Stimulated activated naive CD8-positive, alpha-beta T cell treated with anti-CD3 and anti-CD28 coated beads, Interleukin-15, amount 100 ng/mL, for 72 hours (primary cell): ENCODE data around the gene TADA2B.
A peak's percentile ranks its signal among the peaks of the same experiment; 100 is the strongest.

Experiments
- ATAC-seq: fragments of 150-1000 bp; cut with Tn5 transposase; 2 replicates; pipeline ENCODE4 v1.10.0; 2021; ENCODE audit warnings: mild to moderate bottlenecking, moderate library complexity
- DNase-seq, 2 donors: peaks; one replicate each; pipeline ENCODE4 v3.0.0; 2021 to 2022
- H3K27ac Mint-ChIP-seq, 2 donors: one replicate each; pipeline ENCODE4 v1.8.0; 2022; ENCODE audit warnings: mild to moderate bottlenecking in 2 of 2, mixed read lengths in 2 of 2, moderate library complexity in 2 of 2
- H3K27me3 Mint-ChIP-seq: one replicate; pipeline ENCODE4 v1.8.0; 2022; ENCODE audit warnings: mixed read lengths
- H3K4me1 Mint-ChIP-seq: one replicate; pipeline ENCODE4 v1.8.0; 2022; ENCODE audit warnings: mild to moderate bottlenecking, mixed read lengths
- H3K4me3 Mint-ChIP-seq, 2 donors: one replicate each; pipeline ENCODE4 v1.8.0; 2022; ENCODE audit warnings: mild to moderate bottlenecking in 2 of 2, mixed read lengths in 2 of 2, moderate library complexity in 1 of 2
- H3K9me3 Mint-ChIP-seq, 2 donors: one replicate each; pipeline ENCODE4 v1.8.0; 2022; ENCODE audit warnings: mixed read lengths in 2 of 2

Gene TADA2B

DNA sequence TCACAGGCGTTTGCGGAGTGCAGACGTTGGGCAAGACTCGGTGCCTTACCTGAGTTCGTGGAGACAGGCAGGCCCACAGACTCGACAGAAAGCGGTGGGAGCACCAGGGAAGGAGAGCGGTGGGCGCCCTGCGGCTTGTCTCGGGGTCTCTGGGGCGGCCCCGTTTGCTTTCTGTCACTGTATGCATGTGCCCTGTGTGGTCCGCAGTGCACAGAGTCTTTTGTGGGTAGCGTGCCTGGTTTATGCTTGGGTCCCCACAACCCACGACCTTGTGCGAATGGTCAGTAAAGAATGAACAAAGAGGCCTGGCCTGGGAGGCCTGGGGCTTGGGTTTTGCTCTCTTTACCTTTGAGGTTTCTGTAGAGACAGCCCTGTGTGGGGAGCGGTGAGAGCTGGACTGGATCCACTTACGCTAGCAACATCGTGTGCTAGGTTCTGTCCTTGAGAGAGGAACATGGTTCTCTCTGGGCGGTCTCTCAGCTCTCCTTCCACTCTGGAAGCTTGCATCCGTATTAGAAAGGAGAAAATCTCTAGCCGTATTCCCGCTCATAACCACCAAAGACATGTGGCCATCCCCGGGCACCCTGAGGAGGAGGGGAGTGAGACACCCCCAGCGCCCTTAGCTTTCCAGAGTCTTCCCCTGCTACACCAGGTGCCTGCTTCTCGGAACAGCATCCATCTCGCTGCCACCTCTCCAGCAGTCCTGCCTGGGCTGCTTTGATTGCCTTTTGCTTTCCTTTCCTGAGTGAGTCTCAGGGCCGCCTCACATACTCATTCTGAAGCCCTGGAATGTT lies 1.2 kb downstream of the TADA2B start:
- peaks cover 67% of the 10 kb centered on the region for H3K4me1 Mint-ChIP-seq
- peaks cover 16% of the 10 kb centered on the region for H3K27me3 Mint-ChIP-seq
- H3K9me3 Mint-ChIP-seq: no peaks in the 10 kb centered on the region
- peak overlapping the region; percentile 86 to 95 for H3K27ac Mint-ChIP-seq
- H3K4me3 Mint-ChIP-seq: peak overlapping the region; percentile 87 to 96
- ATAC-seq (no peak), DNase-seq (no peak)

DNA sequence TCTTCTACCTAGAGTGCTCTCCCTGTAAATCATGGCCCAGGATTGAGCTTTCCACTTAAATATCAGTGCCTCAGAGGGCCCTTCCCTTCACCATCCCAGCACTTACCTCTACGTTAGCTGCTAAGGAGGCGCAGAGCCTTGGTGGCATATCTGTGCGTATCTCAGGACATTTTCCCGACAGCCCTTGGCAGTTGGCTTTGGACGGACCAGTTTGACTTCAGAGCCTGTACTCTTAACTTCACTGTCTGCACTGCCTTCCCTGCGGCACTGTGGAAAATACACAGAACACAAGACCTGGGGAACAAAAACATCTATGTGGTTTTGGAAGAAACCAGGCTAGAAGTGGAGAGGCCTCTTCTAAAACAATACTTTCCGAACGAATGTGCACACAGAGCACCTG lies 2.4 kb downstream of the TADA2B start:
- DNase-seq: no peak
- Mint-ChIP-seq H3K27ac (peak overlapping the region in 1 of 2 donors; percentile 93), H3K4me3 (peak overlapping the region; percentile 87 to 96), H3K27me3 (peaks cover 16% of the 10 kb centered on the region), H3K9me3 (no peaks in the 10 kb centered on the region), H3K4me1 (peaks cover 72% of the 10 kb centered on the region)
- ATAC-seq: no peak

DNA sequence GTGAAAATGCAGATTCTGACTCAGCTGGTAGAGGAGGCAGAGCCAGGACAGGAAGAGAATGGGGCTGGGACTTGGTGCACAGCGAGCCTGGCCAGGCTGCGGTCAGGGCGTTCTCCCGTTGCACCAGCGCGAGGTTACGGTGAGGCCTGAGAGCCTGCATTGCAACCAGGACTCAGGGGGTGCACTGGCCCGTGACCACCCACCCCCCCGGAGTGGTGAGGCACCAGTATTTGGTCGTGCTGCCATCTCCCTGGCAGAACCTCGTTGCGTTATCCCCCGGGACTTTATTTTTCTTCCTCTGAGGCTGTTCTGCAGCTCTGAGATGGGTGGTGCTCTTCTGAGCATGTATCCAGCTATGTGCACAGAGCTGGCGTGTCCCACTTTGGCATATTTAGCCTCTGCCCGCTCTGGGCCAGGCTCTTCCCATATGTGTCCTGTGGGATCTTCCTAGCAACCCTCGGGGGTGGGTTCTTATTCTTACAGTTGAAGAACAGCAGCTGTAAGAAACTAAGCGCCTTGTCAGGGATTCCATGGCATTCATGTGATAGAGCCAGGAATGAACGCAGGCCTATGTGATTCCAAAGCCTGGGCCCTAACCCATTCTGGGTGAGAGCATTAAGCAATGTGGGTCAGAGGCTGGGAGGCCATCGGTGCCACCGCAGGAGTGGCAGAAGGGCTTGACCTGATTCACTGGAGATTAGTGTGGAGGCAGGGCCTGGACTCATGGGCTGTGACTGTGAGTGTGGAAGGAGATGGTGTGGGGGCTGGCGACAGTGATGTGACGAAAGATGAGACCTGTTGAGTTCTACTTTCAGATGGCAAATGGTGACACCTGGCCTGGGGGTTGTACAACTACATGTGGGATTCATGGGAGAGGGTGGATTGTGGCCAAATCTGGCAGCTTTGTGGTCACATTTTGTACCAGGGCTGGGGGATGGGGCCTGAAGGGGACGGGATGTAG lies 3.1 kb downstream of the TADA2B start:
- H3K9me3 Mint-ChIP-seq: no peaks in the 10 kb centered on the region
- H3K27ac Mint-ChIP-seq: peak overlapping the region; percentile 1 to 93
- ATAC-seq (no peak), DNase-seq (no peak)
- H3K27me3 Mint-ChIP-seq: peaks cover 16% of the 10 kb centered on the region
- peaks cover 76% of the 10 kb centered on the region for H3K4me1 Mint-ChIP-seq
- H3K4me3 Mint-ChIP-seq: peak overlapping the region; percentile 87 to 96

DNA sequence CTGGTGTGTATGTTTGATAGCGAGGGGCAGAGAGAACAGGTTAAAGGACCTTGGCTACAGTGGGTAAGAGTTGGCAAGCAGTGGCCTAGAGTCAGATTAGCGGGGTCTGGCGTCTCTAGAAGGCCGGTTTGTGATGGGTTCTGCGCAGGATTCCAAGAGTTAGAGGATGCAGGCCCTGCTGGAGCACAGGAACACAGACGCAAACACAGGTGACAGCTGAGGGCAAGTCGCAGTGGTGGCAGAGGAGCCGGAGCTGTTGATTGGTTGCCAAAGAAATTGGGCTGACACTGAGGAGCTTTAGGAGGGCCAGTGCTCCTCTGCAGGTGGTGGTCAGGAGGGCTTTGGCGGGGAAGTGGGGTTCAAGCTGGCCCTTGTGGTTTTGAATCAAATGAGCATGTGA lies 3.8 kb downstream of the TADA2B start:
- Mint-ChIP-seq H3K9me3 (no peaks in the 10 kb centered on the region), H3K27ac (peak overlapping the region in 1 of 2 donors; percentile 81), H3K4me1 (peaks cover 73% of the 10 kb centered on the region), H3K27me3 (peaks cover 10% of the 10 kb centered on the region), H3K4me3 (no peak overlapping the region)
- no peak for DNase-seq
- no peak for ATAC-seq

DNA sequence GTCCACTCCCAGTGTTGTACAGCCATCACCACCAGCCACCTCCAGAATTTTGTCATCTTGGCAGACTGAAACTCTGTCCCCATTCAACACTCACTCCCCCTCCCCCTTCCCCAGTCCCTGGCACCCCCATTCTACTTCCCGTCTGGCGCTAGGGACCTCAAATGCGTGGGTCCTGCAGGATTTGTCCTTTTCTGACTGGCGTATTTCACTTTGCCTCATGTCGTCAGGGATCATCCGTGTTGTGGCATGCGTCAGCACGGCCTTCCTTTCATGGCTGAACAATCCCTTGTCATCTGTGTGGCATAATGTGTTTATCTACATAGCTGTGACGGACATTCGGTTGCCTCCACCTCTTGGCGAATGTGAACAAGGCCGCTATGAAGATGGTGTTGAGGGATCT lies 5.5 kb downstream of the TADA2B start:
- Mint-ChIP-seq H3K9me3 (no peaks in the 10 kb centered on the region), H3K27me3 (no peaks in the 10 kb centered on the region), H3K27ac (no peak overlapping the region), H3K4me1 (peaks cover 78% of the 10 kb centered on the region), H3K4me3 (no peak overlapping the region)
- DNase-seq (no peak), ATAC-seq (no peak)

DNA sequence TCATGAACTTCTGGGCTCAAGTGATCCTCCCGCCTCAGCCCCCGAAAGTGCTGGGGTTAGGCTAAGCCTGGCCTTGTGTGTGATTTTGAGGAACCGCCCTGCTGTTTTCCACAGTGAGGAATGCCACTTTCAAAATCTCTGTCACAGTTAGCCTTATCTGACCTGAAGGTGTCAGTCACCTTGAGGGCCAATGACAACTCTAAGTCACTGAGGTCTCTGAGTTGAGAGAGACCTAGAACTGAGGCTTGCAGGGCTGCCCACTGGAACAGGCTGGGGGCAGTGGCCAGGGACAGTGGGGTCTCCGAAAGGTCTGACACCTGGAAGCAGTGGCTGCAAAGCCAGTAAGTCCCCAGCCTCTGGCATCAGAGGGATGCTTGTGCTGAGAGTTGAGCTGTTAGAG lies 6.1 kb downstream of the TADA2B start:
- no peak for ATAC-seq
- H3K27me3 Mint-ChIP-seq: no peaks in the 10 kb centered on the region
- no peaks in the 10 kb centered on the region for H3K9me3 Mint-ChIP-seq
- H3K4me1 Mint-ChIP-seq: peaks cover 73% of the 10 kb centered on the region
- no peak overlapping the region for H3K27ac Mint-ChIP-seq
- no peak for DNase-seq
- no peak overlapping the region for H3K4me3 Mint-ChIP-seq

DNA sequence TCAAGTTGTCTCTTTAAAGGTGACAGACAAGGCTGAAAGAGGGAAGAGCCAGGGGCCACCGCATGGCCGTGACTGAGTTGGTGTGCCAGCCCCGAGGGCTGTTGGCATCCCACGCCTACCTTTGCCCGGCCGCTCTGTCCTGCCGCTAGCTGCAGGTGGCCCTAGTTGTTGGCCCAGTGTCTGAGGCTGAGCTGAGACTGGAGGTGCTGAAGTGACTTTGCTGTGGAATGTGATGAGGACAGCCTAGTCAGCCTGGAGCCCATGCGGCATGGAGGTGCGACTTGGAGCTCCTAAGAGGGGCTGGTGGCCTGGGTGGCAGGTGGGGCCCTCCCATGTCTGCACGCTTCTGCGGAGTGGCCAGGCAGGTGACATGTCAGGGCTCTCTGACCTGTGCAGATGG lies 6.6 kb downstream of the TADA2B start:
- peaks cover 69% of the 10 kb centered on the region for H3K4me1 Mint-ChIP-seq
- no peak overlapping the region for H3K27ac Mint-ChIP-seq
- no peak overlapping the region for H3K4me3 Mint-ChIP-seq
- ATAC-seq (no peak), DNase-seq (no peak)
- no peaks in the 10 kb centered on the region for H3K27me3 Mint-ChIP-seq
- no peaks in the 10 kb centered on the region for H3K9me3 Mint-ChIP-seq

DNA sequence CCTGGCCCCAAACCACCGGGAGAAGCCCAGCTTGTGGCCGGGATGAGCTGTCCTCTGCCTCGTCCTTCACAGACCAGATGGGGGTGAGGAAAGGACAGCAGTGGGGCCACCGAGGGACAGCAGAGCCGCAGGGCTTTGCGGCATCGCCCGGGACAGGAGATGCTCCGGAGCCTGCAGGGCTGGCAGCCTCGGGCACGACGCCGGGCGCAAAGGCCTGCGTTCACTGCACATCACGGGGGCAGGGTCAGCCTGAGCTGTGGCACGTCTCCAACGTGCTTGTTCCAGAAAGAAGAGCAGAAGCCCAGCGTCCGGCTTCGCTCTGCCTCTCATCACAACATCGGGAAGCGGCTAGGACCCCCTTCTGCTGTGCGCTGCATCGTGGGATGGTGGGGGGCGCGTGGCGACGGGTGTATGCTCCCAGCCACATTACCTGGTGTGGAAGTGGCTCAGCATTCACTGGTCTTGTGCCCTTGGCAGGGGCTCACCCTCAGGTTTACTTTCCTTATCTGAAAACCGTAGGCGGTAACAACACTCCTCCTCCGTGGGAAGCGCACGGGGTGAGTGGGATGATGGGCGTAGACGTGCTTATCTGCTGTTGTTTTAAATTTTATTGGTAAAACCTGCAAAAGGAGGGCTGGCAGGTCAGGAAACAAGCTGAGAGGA lies 7.4 kb downstream of the TADA2B start:
- peaks cover 60% of the 10 kb centered on the region for H3K4me1 Mint-ChIP-seq
- H3K27me3 Mint-ChIP-seq: no peaks in the 10 kb centered on the region
- no peak overlapping the region for H3K4me3 Mint-ChIP-seq
- no peak overlapping the region for H3K27ac Mint-ChIP-seq
- no peak for ATAC-seq
- H3K9me3 Mint-ChIP-seq: no peaks in the 10 kb centered on the region
- no peak for DNase-seq

DNA sequence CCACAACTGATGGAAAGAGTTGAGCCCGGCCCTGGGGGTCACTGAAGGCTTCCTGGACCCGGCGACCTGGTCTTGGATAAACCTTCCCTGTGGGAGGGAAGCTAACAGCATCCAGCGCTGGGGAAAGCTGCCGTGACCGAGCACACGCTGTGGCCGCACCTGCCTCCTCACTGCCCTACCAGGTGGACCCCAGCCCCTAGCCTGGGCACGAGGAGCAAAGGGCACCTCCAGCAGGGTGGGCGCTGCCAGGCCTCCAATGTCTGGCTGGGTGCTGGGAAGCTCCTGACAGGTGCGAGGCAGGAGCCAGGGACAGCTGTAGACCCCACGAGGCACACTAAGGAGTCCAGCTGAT lies 7.9 kb downstream of the TADA2B start:
- H3K4me3 Mint-ChIP-seq: no peak overlapping the region
- H3K4me1 Mint-ChIP-seq: peaks cover 55% of the 10 kb centered on the region
- H3K9me3 Mint-ChIP-seq: no peaks in the 10 kb centered on the region
- no peak overlapping the region for H3K27ac Mint-ChIP-seq
- no peak for DNase-seq
- ATAC-seq: no peak
- H3K27me3 Mint-ChIP-seq: no peaks in the 10 kb centered on the region

DNA sequence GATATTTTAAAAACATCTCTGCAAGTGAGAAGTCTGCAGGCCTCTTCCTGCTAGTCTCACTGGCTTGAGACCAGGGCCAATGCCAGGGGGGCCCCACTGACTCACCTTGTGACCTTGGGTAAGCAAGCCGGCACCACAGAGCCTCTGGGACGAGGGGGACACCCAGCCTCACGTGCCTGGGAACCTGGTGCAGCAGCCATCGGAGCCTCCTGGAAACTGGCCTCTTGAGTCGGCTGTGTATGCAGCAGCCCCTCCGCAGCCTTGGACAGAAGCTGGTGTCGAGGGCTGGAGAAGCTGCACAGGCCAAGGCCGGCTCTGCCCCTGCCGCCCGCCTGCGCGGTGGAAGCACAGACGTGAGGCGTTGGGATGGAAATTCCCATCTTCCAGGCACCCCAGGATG lies 8.7 kb downstream of the TADA2B start:
- ATAC-seq (no peak), DNase-seq (no peak)
- Mint-ChIP-seq H3K27me3 (no peaks in the 10 kb centered on the region), H3K4me1 (peaks cover 47% of the 10 kb centered on the region), H3K27ac (no peak overlapping the region), H3K9me3 (no peaks in the 10 kb centered on the region), H3K4me3 (no peak overlapping the region)

DNA sequence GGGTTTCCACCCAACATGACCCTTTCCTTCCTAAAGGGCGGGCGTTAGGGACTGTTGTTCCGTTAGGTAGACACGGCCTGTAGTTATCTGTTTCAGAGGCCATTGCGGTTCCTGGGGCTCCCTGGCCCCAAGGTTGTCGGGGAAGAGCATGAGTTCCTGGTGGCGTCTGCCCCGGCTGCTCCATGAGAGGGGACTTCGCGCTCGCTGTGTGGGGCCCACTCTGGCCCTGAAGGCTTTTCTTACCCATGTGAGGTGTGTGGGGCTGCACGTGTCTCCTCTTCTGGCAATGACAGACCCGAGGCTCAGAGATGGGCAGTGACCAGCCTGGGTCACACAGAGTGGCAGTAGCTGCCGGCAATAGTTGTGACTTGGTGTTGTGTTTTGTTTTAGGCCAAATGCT lies 9.1 kb downstream of the TADA2B start:
- no peak overlapping the region for H3K4me3 Mint-ChIP-seq
- peak overlapping the region in 1 of 2 donors; percentile 86 for H3K27ac Mint-ChIP-seq
- ATAC-seq: no peak
- H3K9me3 Mint-ChIP-seq: no peaks in the 10 kb centered on the region
- no peak for DNase-seq
- no peaks in the 10 kb centered on the region for H3K27me3 Mint-ChIP-seq
- H3K4me1 Mint-ChIP-seq: peaks cover 43% of the 10 kb centered on the region

DNA sequence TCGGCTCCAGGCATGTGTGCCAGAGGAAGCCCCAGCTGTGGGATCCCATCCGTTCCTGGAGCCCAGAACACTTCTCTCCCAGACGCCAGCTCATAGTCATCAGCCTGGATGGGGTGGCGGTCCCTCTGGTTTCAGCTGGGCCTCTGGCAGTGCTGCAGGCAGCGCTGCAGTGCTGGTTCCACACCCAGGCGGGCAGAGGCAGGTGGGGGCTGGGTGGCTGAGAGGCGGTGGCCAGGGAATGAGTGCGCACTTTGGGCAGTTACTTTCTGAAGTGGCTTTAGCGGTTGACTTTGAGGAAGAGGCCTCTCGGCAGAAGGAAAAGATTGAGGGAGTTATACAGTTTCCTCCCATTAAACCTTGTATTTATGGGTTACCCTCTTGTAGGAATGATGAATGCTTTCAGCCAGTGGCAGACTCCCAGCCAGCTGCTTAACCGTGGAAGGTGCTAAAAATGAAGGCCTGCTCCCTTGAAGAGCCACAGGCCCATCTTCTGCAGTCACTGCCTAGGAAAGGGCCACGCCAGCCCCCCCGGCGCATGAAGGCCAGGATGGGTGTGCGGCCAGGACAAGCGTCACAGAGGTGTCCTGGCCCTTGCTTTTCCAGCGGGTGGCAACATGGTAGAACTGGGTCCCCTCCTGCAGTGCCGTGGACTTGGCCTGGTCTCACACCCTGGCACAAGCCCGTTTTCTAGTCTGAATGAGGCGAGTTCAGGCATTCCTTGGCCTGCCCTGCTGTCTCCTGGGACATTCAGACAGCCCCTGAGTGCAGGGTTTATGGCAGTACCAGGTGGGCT lies 9.9 kb downstream of the TADA2B start:
- Mint-ChIP-seq H3K4me1 (peaks cover 38% of the 10 kb centered on the region), H3K9me3 (no peaks in the 10 kb centered on the region), H3K27me3 (no peaks in the 10 kb centered on the region), H3K27ac (peak overlapping the region; percentile 27 to 86), H3K4me3 (no peak overlapping the region)
- DNase-seq (peak in 1 of 2 donors; percentile 31), ATAC-seq (peak; percentile 69)

DNA sequence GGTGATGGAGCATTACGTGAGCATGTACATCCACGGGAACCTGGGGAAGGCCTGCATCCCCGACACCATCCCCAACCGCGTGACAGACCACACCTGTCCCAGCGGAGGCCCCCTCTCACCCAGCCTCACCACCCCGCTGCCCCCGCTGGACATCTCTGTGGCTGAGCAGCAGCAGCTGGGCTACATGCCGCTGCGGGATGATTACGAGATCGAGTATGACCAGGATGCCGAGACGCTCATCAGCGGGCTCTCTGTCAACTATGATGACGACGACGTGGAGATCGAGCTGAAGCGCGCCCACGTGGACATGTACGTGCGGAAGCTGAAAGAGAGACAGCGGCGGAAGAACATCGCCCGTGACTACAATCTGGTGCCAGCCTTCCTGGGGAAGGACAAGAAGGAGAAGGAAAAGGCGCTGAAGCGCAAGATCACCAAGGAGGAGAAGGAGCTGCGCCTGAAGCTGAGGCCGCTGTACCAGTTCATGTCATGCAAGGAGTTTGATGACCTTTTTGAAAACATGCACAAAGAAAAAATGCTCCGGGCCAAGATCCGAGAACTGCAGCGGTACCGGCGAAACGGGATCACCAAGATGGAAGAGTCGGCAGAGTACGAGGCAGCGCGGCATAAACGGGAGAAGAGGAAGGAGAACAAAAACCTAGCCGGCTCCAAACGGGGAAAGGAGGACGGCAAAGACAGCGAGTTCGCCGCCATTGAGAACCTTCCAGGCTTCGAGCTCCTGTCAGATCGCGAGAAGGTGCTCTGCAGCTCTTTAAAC lies 11.1 kb downstream of the TADA2B start:
- H3K27me3 Mint-ChIP-seq: no peaks in the 10 kb centered on the region
- H3K4me3 Mint-ChIP-seq: no peak overlapping the region
- no peaks in the 10 kb centered on the region for H3K9me3 Mint-ChIP-seq
- ATAC-seq (no peak), DNase-seq (no peak)
- H3K4me1 Mint-ChIP-seq: peaks cover 37% of the 10 kb centered on the region
- no peak overlapping the region for H3K27ac Mint-ChIP-seq

DNA sequence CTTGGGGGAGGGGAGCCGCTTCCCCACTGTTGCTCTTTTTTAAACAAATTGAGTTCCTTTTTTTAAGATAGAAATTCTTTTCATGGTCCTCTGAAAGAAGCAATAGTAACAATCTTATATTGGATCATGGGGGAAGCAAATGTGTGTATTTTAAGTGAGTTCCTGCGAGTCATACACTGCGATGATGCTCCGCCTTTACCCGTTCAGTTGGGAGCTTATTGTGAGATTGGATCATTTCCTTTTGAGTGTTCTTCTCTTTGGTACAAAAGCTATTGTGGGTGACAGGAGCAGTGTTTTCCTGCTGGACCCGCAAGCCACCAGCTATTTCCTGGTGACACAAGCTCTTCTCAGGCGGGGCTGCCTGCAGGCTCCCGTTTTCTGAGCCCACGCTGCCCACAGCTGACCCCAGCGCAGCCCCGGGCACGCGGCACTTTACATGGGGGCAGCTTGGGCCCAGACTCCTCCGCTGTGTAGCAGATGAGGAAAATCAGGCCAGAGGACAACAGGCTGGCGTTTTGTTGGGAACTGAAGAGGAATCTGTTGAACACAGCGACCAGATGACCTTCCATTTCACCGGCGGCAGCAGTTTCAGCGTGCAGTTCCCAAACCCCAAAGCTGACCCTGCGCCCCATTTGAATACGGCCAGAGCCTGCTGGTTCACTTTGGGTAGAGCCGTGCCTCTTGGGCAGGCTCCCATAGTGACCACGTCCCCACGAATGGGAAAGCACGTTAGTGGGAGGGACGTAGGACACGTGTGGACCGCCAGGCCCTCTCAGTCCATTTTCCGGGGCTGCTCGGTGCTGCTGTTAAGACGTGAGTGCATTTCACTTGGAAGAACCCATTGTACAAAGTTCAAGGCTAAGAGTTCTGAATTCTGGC lies 12.2 kb downstream of the TADA2B start:
- peaks cover 31% of the 10 kb centered on the region for H3K4me1 Mint-ChIP-seq
- DNase-seq: no peak
- ATAC-seq: no peak
- no peaks in the 10 kb centered on the region for H3K27me3 Mint-ChIP-seq
- H3K4me3 Mint-ChIP-seq: no peak overlapping the region
- H3K27ac Mint-ChIP-seq: peak overlapping the region in 1 of 2 donors; percentile 40
- no peaks in the 10 kb centered on the region for H3K9me3 Mint-ChIP-seq
